ENCODE results near the gene LARGE1.
A peak's percentile ranks its signal among the peaks of the same experiment; 100 is the strongest.

LARGE1 gene

GRCh38 chr22:33272871-33273270 is 647.4 kb downstream of the LARGE1 start:
- H3K4me3 ChIP-seq (ENCODE audit: low read depth, low read length): no peak overlapping the region
- DNase-seq: no peak
- no peak overlapping the region for H3K27ac ChIP-seq
- H3K27me3 ChIP-seq (replicated peaks): no peaks in the 10 kb centered on the region
- TF ChIP-seq CTCF (IDR thresholded peaks at IDR 0.05; ENCODE audit: low read depth, low read length, missing control alignments): no peak
- in situ Hi-C loops (cut with HindIII; ENCODE audit: low pct_ligation_motif_present, low sequenced_read_pairs): no loop called here
- H3K36me3 ChIP-seq (replicated peaks): no peaks in the 10 kb centered on the region

- no peak overlapping the region for H3K4me3 ChIP-seq (ENCODE audit: low read depth, low read length)
- H3K27me3 ChIP-seq (replicated peaks): no peaks in the 10 kb centered on the region
- TF ChIP-seq CTCF (IDR thresholded peaks at IDR 0.05; ENCODE audit: low read depth, low read length, missing control alignments): no peak
- DNase-seq: no peak
- in situ Hi-C loops (cut with HindIII; ENCODE audit: low pct_ligation_motif_present, low sequenced_read_pairs): no loop called here
- H3K27ac ChIP-seq: no peak overlapping the region
- H3K36me3 ChIP-seq (replicated peaks): no peaks in the 10 kb centered on the region
Measured at GRCh38 chr22:33272180-33272579, 648.1 kb downstream of the LARGE1 start.

GRCh38 chr22:33271390-33272161 is 648.7 kb downstream of the LARGE1 start:
- in situ Hi-C loops (cut with HindIII; ENCODE audit: low pct_ligation_motif_present, low sequenced_read_pairs): no loop called here
- Histone ChIP-seq H3K27ac (no peak overlapping the region), H3K36me3 (replicated peaks) (no peaks in the 10 kb centered on the region), H3K27me3 (replicated peaks) (no peaks in the 10 kb centered on the region), H3K4me3 (ENCODE audit: low read depth, low read length) (no peak overlapping the region)
- TF ChIP-seq CTCF (IDR thresholded peaks at IDR 0.05; ENCODE audit: low read depth, low read length, missing control alignments): no peak
- DNase-seq: peak; percentile 1

- no peak for DNase-seq
- H3K4me3 ChIP-seq (ENCODE audit: low read depth, low read length): no peak overlapping the region
- no peaks in the 10 kb centered on the region for H3K27me3 ChIP-seq (replicated peaks)
- H3K27ac ChIP-seq: no peak overlapping the region
- no peaks in the 10 kb centered on the region for H3K36me3 ChIP-seq (replicated peaks)
- TF ChIP-seq CTCF (IDR thresholded peaks at IDR 0.05; ENCODE audit: low read depth, low read length, missing control alignments): no peak
- in situ Hi-C loops (cut with HindIII; ENCODE audit: low pct_ligation_motif_present, low sequenced_read_pairs): no loop called here
Measured at GRCh38 chr22:33270596-33270995, 649.7 kb downstream of the LARGE1 start.

GRCh38 chr22:33261699-33262098 is 658.6 kb downstream of the LARGE1 start:
- Histone ChIP-seq H3K27ac (no peak overlapping the region), H3K27me3 (replicated peaks) (no peaks in the 10 kb centered on the region), H3K36me3 (replicated peaks) (no peaks in the 10 kb centered on the region), H3K4me3 (ENCODE audit: low read depth, low read length) (no peak overlapping the region)
- in situ Hi-C loops (cut with HindIII; ENCODE audit: low pct_ligation_motif_present, low sequenced_read_pairs): no loop called here
- no peak for TF ChIP-seq CTCF (IDR thresholded peaks at IDR 0.05; ENCODE audit: low read depth, low read length, missing control alignments)
- DNase-seq: no peak

GRCh38 chr22:33260498-33260897 is 659.8 kb downstream of the LARGE1 start:
- H3K27ac ChIP-seq: no peak overlapping the region
- no peak overlapping the region for H3K4me3 ChIP-seq (ENCODE audit: low read depth, low read length)
- in situ Hi-C loops (cut with HindIII; ENCODE audit: low pct_ligation_motif_present, low sequenced_read_pairs): no loop called here
- no peaks in the 10 kb centered on the region for H3K27me3 ChIP-seq (replicated peaks)
- no peak for TF ChIP-seq CTCF (IDR thresholded peaks at IDR 0.05; ENCODE audit: low read depth, low read length, missing control alignments)
- no peaks in the 10 kb centered on the region for H3K36me3 ChIP-seq (replicated peaks)
- no peak for DNase-seq

Measured in brain microvascular endothelial cell (primary cell).